LNCaP clone FGC (cell line): ENCODE results near the gene HLA-DMB.

ENCODE experiments used
- DNase-seq: peaks from one replicate; pipeline ENCODE4 v3.0.0-alpha.2; 2011; ENCODE audit warnings: low read depth
- H3K4me3 ChIP-seq: 2 replicates; pipeline ENCODE4 v1.5.1; 2011; ENCODE audit warnings: mild to moderate bottlenecking, low read depth, low read length, control low read depth
- TF ChIP-seq, protein P1 (sequence below): IDR thresholded peaks from 2 replicates; pipeline ENCODE4 v1.5.1; 2012; ENCODE audit warnings: mild to moderate bottlenecking; ENCODE audit not compliant: control insufficient read depth, insufficient read depth; ENCODE audit errors: extremely low read depth

The HLA-DMB gene

DNA sequence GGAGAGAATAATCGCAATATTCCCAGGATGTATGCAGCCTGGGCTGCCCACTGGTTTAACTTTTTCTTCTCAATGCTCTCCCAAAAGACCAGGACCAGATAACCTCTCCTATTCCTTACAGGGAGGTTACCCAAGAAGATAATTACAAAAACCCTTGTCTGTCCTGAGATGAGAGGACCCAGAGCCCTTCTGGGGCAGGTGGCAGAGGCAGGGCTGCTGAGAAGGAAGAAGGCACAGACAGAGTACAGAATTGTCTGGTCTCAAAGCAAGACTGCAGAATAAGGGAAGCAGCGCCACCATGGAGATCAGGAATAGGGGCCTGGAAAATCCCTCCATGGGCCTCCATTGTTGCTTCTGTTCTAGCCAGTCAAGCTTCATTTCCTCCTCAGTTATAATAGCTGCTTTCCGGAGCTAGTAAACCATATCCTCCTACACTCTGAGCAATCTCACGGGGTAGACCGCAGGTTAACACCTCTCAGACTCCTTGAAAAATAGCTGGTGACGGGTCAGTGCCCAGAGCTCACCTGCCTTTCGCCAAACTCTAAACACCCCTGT is 463 bp upstream of the HLA-DMB start:
- DNase-seq, result no peak
- TF ChIP-seq, protein P1, sequence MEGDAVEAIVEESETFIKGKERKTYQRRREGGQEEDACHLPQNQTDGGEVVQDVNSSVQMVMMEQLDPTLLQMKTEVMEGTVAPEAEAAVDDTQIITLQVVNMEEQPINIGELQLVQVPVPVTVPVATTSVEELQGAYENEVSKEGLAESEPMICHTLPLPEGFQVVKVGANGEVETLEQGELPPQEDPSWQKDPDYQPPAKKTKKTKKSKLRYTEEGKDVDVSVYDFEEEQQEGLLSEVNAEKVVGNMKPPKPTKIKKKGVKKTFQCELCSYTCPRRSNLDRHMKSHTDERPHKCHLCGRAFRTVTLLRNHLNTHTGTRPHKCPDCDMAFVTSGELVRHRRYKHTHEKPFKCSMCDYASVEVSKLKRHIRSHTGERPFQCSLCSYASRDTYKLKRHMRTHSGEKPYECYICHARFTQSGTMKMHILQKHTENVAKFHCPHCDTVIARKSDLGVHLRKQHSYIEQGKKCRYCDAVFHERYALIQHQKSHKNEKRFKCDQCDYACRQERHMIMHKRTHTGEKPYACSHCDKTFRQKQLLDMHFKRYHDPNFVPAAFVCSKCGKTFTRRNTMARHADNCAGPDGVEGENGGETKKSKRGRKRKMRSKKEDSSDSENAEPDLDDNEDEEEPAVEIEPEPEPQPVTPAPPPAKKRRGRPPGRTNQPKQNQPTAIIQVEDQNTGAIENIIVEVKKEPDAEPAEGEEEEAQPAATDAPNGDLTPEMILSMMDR, result no peak
- no peak overlapping the region; the same call in 1 of the 2 replicates for H3K4me3 ChIP-seq

DNA sequence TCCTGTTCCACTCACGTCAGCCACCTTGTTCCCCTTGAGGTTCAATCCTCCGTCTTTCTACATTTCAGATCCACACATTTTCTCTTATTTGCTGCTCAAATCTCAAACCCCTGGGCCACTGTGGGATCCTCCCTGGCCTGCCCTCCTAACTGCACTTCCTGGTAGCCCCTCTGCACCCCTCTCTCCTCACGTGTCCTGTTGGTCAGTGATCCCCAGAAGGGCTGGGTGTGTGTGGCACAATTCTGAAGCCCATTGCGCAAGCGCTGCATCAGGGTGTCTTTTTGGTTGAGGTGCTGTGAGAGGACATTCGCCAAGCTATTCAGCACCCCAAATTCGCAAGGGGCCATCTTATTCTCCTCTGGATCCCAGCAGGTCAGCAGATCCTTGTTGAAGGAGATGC is 2.3 kb downstream of the HLA-DMB start:
- H3K4me3 ChIP-seq, result no peak overlapping the region
- TF ChIP-seq, protein P1, result no peak
- no peak for DNase-seq

GRCh38 chr6:32937230-32937633 is 3.6 kb downstream of the HLA-DMB start:
- DNase-seq, result no peak
- H3K4me3 ChIP-seq, result no peak overlapping the region
- TF ChIP-seq, protein P1, result no peak

- H3K4me3 ChIP-seq, result no peak overlapping the region
- DNase-seq, result no peak
- TF ChIP-seq, protein P1, result no peak
These were observed 4.3 kb downstream of the HLA-DMB start for GRCh38 chr6:32936239-32937152.

GRCh38 chr6:32935551-32936238 is 5.1 kb downstream of the HLA-DMB start:
- TF ChIP-seq, protein P1, result no peak
- H3K4me3 ChIP-seq, result no peak overlapping the region
- no peak for DNase-seq

DNA sequence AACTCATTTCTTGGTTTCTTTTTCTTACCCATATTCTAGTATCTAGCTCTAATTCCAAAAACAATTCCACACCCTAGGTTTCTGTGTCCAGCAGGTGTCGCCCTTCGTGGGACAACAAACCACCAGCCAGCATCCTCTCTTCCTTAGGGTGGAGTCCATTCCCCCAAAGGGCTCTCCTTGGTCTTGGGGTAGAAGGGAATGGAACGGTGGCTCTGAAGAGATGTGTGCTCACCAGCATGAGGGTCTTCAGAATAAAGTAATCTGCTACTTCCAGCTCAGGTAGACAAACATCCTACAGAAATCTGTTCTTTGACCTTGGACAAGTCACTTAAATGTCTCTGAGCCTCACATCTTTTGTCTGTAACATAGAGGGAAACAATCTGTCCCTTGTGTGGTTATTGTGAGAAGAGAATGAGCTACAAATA is 7.2 kb downstream of the HLA-DMB start:
- TF ChIP-seq, protein P1, result peak; percentile 81
- DNase-seq, result peak; percentile 18
- no peak overlapping the region for H3K4me3 ChIP-seq
